Kidney (tissue), 14 donors: ENCODE data around the gene SRF. TPM values are rescaled to one million over a fixed set of nuclear protein-coding genes. Genes with fewer than 3 reads are reported as not detected.
A peak's percentile ranks its signal among the peaks of the same experiment; 100 is the strongest.

ENCODE experiments used
- DNase-seq, 5 donors: peaks; one replicate each; pipeline ENCODE4 v3.0.0-alpha.2; 2013 to 2020
- FAIRE-seq: peaks from 2 replicates; lab custom pipeline; 2012; peaks lifted over from hg19 to GRCh38; lab: Jason Lieb, UNC
- H3K27ac ChIP-seq, 2 donors: one replicate each; pipeline ENCODE4 v1.7.0; 2013; ENCODE audit warnings: low read depth in 2 of 2, low read length in 2 of 2, inconsistent platforms in 1 of 2
- H3K27me3 ChIP-seq: one replicate; pipeline ENCODE4 v1.7.1; 2013; ENCODE audit warnings: low read length, inconsistent platforms; ENCODE audit not compliant: control insufficient read depth, insufficient read depth
- H3K36me3 ChIP-seq, 3 donors: one replicate each; pipeline versions ENCODE4 v1.7.0 to v1.7.1; 2013; ENCODE audit warnings: low read length in 3 of 3, control low read depth in 1 of 3, inconsistent platforms in 1 of 3; ENCODE audit not compliant: insufficient read depth in 3 of 3, control insufficient read depth in 2 of 3
- H3K4me1 ChIP-seq, 3 donors: one replicate each; pipeline versions ENCODE4 v1.7.0 to v1.7.1; 2013; ENCODE audit warnings: low read length in 3 of 3, inconsistent platforms in 1 of 3, low read depth in 1 of 3; ENCODE audit not compliant: control insufficient read depth in 2 of 3, insufficient read depth in 2 of 3
- H3K4me3 ChIP-seq, 3 donors: one replicate each; pipeline versions ENCODE4 v1.7.0 to v1.8.1; 2013; ENCODE audit warnings: low read length in 3 of 3, control low read depth in 1 of 3, inconsistent platforms in 1 of 3
- H3K9ac ChIP-seq, 3 donors: one replicate each; pipeline versions ENCODE4 v1.7.0 to v1.7.1; 2013; ENCODE audit warnings: low read length in 3 of 3, control low read depth in 1 of 3, inconsistent platforms in 1 of 3
- H3K9me3 ChIP-seq, 3 donors: one replicate each; pipeline versions ENCODE4 v1.7.0 to v1.7.1; 2013; ENCODE audit warnings: low read length in 3 of 3, control low read depth in 1 of 3, inconsistent platforms in 1 of 3; ENCODE audit not compliant: control insufficient read depth in 2 of 3, insufficient read depth in 1 of 3
- CTCF ChIP-seq: IDR thresholded peaks from 3 replicates; pipeline ENCODE4 v1.5.1; 2012; ENCODE audit warnings: mild to moderate bottlenecking, moderate library complexity, borderline replicate concordance; ENCODE audit not compliant: insufficient read depth; ENCODE audit errors: extremely low read depth
- intact Hi-C: fragments of 100-400 bp; cut with DNase I; formaldehyde crosslinking; loops from one replicate; pipeline ENCODE4 v1.11.1; 2022
- polyA plus RNA-seq: library from polyadenylated mRNA; stranded (reverse); fragments of 350-450 nt; fragmentation: Illumina TruSeq; extraction: RNeasy Lipid Tissue Mini Kit (QIAGEN cat#74804); gene quantifications from one replicate; pipeline ENCODE4 v1.2.3, GENCODE V29; 2014; ENCODE audit warnings: low read depth, low replicate concordance; ENCODE audit not compliant: insufficient read depth
- total RNA-seq: library from RNA; stranded (reverse); fragmentation: NEBNext Ultra II Directional; extraction: Animal tissue kit (Norgen Biotek cat#: 25700); gene quantifications from one replicate; pipeline ENCODE4 v1.2.1, GENCODE V29; 2021
- donor health status: control.
- donor health status: control.
- donor health status: control.
- donor health status: control.
- donor health status: control.
- donor health status: DM: yes; HTN: yes; CAD: no.
- donor health status: Normal renal cell carcinoma (clear cell type).

SRF gene
- total and polyA plus RNA-seq, 2 donors from 2014 or later: 13.8 to 30.6 TPM

GRCh38 chr6:43228951-43229802 lies 58.1 kb downstream of the SRF start, which contains the start of gene DNPH1:
DNPH1 (minus strand) TSS chr6:43229481; CDS start chr6:43229456, 25 bp downstream.
- Histone ChIP-seq H3K27ac (peak within 1 kb of the TSS; percentile 65 to 71), H3K4me1 (peaks cover 3 to 7% (median 6%) of the 10 kb centered on the region in 3 donors), H3K27me3 (no peaks in the 10 kb centered on the region), H3K9me3 (no peaks in the 10 kb centered on the region), H3K4me3 (peak within 1 kb of the TSS; percentile 65 to 77 (median 70)), H3K36me3 (no peaks in the 10 kb centered on the region), H3K9ac (peak within 1 kb of the TSS; percentile 40 to 61 (median 43))
- FAIRE-seq (no peak), DNase-seq (peak; percentile 85 to 92 (median 90))
- intact Hi-C loops: no loop called here
- peak; percentile 85 for TF ChIP-seq CTCF

- no peak for TF ChIP-seq CTCF
- peak in 1 of 5 donors; percentile 40 for DNase-seq
- peak overlapping the region in 2 of 3 donors; percentile 47 to 70 for H3K4me3 ChIP-seq
- intact Hi-C loops: no loop called here
- FAIRE-seq: no peak
- H3K27me3 ChIP-seq: no peaks in the 10 kb centered on the region
- peak overlapping the region in 1 of 2 donors; percentile 71 for H3K27ac ChIP-seq
- peak overlapping the region in 2 of 3 donors; percentile 41 to 56 for H3K9ac ChIP-seq
- no peaks in the 10 kb centered on the region for H3K36me3 ChIP-seq
- H3K4me1 ChIP-seq: peaks cover 3 to 7% (median 6%) of the 10 kb centered on the region in 3 donors
- no peaks in the 10 kb centered on the region for H3K9me3 ChIP-seq
Measured at GRCh38 chr6:43229803-43230620, 58.9 kb downstream of the SRF start.

GRCh38 chr6:43231053-43231452 lies 60.0 kb downstream of the SRF start:
- H3K27me3 ChIP-seq: no peaks in the 10 kb centered on the region
- H3K4me1 ChIP-seq: peaks cover 3 to 7% (median 6%) of the 10 kb centered on the region in 3 donors
- H3K36me3 ChIP-seq: no peaks in the 10 kb centered on the region
- no peak overlapping the region for H3K4me3 ChIP-seq
- no peak for TF ChIP-seq CTCF
- H3K27ac ChIP-seq: no peak overlapping the region
- intact Hi-C loops: no loop called here
- no peaks in the 10 kb centered on the region for H3K9me3 ChIP-seq
- DNase-seq: peak in 1 of 5 donors; percentile 13
- no peak overlapping the region for H3K9ac ChIP-seq
- FAIRE-seq: no peak

Other genes with a start within 250 kb of the SRF start
- gene CNPY3, start 241.8 kb upstream of the SRF start, total RNA-seq: 49.9 TPM
- 40.1 TPM for gene CNPY3, start 241.8 kb upstream of the SRF start, polyA plus RNA-seq
- 0.54 TPM for gene GNMT, start 210.5 kb upstream of the SRF start, total RNA-seq
- gene GNMT, start 210.5 kb upstream of the SRF start, polyA plus RNA-seq: 1.9 TPM
- gene PEX6, start 192.1 kb upstream of the SRF start, total RNA-seq: 22.6 TPM
- 18.0 TPM for gene PEX6, start 192.1 kb upstream of the SRF start, polyA plus RNA-seq
- gene PPP2R5D, start 186.7 kb upstream of the SRF start, total RNA-seq: 22.6 TPM
- gene PPP2R5D, start 186.7 kb upstream of the SRF start, polyA plus RNA-seq: 21.8 TPM
- 53.2 TPM for gene MEA1, start 157.3 kb upstream of the SRF start, total RNA-seq
- 149 TPM for gene MEA1, start 157.3 kb upstream of the SRF start, polyA plus RNA-seq
- 52.6 TPM for gene KLHDC3, start 157.0 kb upstream of the SRF start, total RNA-seq
- gene KLHDC3, start 157.0 kb upstream of the SRF start, polyA plus RNA-seq: 90.0 TPM
- gene RRP36, start 149.6 kb upstream of the SRF start, total RNA-seq: 49.2 TPM
- 55.2 TPM for gene RRP36, start 149.6 kb upstream of the SRF start, polyA plus RNA-seq
- gene CUL7, start 117.4 kb upstream of the SRF start, total RNA-seq: 24.5 TPM
- 10.1 TPM for gene CUL7, start 117.4 kb upstream of the SRF start, polyA plus RNA-seq
- gene MRPL2, start 111.8 kb upstream of the SRF start, total RNA-seq: 56.6 TPM
- gene MRPL2, start 111.8 kb upstream of the SRF start, polyA plus RNA-seq: 127 TPM
- 33.7 TPM for gene KLC4, start 111.6 kb upstream of the SRF start, total RNA-seq
- gene KLC4, start 111.6 kb upstream of the SRF start, polyA plus RNA-seq: 39.0 TPM
- 55.2 TPM for gene PTK7, start 95.0 kb upstream of the SRF start, total RNA-seq
- 26.0 TPM for gene PTK7, start 95.0 kb upstream of the SRF start, polyA plus RNA-seq
- 47.3 TPM for gene CUL9, start 10.9 kb downstream of the SRF start, total RNA-seq
- gene CUL9, start 10.9 kb downstream of the SRF start, polyA plus RNA-seq: 34.7 TPM
- gene DNPH1, start 58.2 kb downstream of the SRF start, total RNA-seq: 74.3 TPM
- gene DNPH1, start 58.2 kb downstream of the SRF start, polyA plus RNA-seq: 373 TPM
- gene TTBK1, start 72.2 kb downstream of the SRF start, total RNA-seq: 0.31 TPM
- gene TTBK1, start 72.2 kb downstream of the SRF start, polyA plus RNA-seq: 0.26 TPM
- 2.0 TPM for gene SLC22A7, start 127.0 kb downstream of the SRF start, total RNA-seq
- gene SLC22A7, start 127.0 kb downstream of the SRF start, polyA plus RNA-seq: 34.8 TPM
- 5.6 TPM for gene CRIP3, start 137.6 kb downstream of the SRF start, total RNA-seq
- gene CRIP3, start 137.6 kb downstream of the SRF start, polyA plus RNA-seq: 14.3 TPM
- gene ZNF318, start 198.4 kb downstream of the SRF start, total RNA-seq: 13.9 TPM
- 5.5 TPM for gene ZNF318, start 198.4 kb downstream of the SRF start, polyA plus RNA-seq